K562 (cell line): ENCODE data around the gene GDPD2. TPM values are rescaled to one million over a fixed set of nuclear protein-coding genes. Genes with fewer than 3 reads are reported as not detected.

Experiments used
- ATAC-seq: fragments of 200-7000 bp; cut with Tn5 transposase; 3 replicates; pipeline ENCODE4 v1.9.1; 2020; ENCODE audit warnings: moderate library complexity
- BruUV-seq: library from RNA; stranded (reverse); fragments of 400-500 nt; replicated peaks from 2 replicates; lab custom pipeline; 2021; lab: Mats Ljungman, UMichigan
- CTCF ChIA-PET: fragments of 300-600 bp; formaldehyde crosslinking; extraction: SDS; loops from one replicate; lab custom pipeline; 2021; ENCODE audit warnings: low intra/inter-chr PET ratio; lab: Yijun Ruan, JAX
- POLR2A ChIA-PET: fragments of 300-600, 350-650 bp; sonication (Branson Sonifier 250); formaldehyde crosslinking; extraction: SDS; loops from one replicate; lab custom pipeline; 2021; ENCODE audit warnings: antibody characterized with exemption, inconsistent platforms; lab: Yijun Ruan, JAX
- DNase-seq, 4 experiments: peaks; one replicate each; pipeline versions ENCODE4 v3.0.0 to v3.0.0-alpha.2; 2011 to 2018; ENCODE audit warnings: low spot score in 3 of 4, mixed read lengths in 3 of 4; ENCODE audit errors: extremely low read depth in 1 of 4
- FAIRE-seq: peaks from 2 replicates; lab custom pipeline; 2011; peaks lifted over from hg19 to GRCh38; lab: Jason Lieb, UNC
- H2AFZ ChIP-seq: 2 replicates; pipeline ENCODE4 v1.6.0; 2011; ENCODE audit warnings: low read depth, low read length, control low read depth, inconsistent platforms
- H3K27ac ChIP-seq: fragments of 200-600 bp; 3 replicates; pipeline ENCODE4 v1.8.0; 2011; ENCODE audit warnings: low read depth, mild to moderate bottlenecking, control low read depth, inconsistent platforms, low read length, moderate library complexity, mixed read lengths; ENCODE audit errors: extremely low read depth
- H3K27me3 ChIP-seq, 2 experiments: fragments of 300-600 bp in 1 of 2; 2 replicates in 1 of 2; 3 replicates in 1 of 2; pipeline versions ENCODE4 v1.6.0 to v1.8.0; 2011; ENCODE audit warnings: inconsistent platforms in 2 of 2, low read length in 2 of 2, mild to moderate bottlenecking in 1 of 2, mixed read lengths in 1 of 2, moderate library complexity in 1 of 2; ENCODE audit not compliant: control insufficient read depth in 2 of 2, insufficient read depth in 2 of 2
- H3K36me3 ChIP-seq: fragments of 300-600 bp; 3 replicates; pipeline ENCODE4 v1.8.0; 2011; ENCODE audit warnings: mild to moderate bottlenecking, low read length, inconsistent platforms; ENCODE audit not compliant: control insufficient read depth, insufficient read depth
- H3K4me1 ChIP-seq, 2 experiments: fragments of 200-600 bp in 1 of 2; replicated peaks in 1 of 2; 2 replicates in 1 of 2; 3 replicates in 1 of 2; pipeline versions ENCODE4 v1.5.1 to v1.8.0; 2011; ENCODE audit warnings: inconsistent platforms in 2 of 2, low read length in 2 of 2, mild to moderate bottlenecking in 1 of 2, mixed read lengths in 1 of 2, moderate library complexity in 1 of 2; ENCODE audit not compliant: control insufficient read depth in 2 of 2, insufficient read depth in 2 of 2
- H3K4me2 ChIP-seq: 2 replicates; pipeline ENCODE4 v1.6.1; 2011; ENCODE audit warnings: low read length, control low read depth, inconsistent platforms, mixed read lengths; ENCODE audit not compliant: insufficient read depth
- H3K4me3 ChIP-seq: fragments of 200-600 bp; sonication (generic), shearing (Covaris generic); 2 replicates; pipeline ENCODE4 v1.5.1; 2016; ENCODE audit warnings: control low read depth, inconsistent platforms
- H3K79me2 ChIP-seq: fragments of 200-600 bp; 3 replicates; pipeline ENCODE4 v1.8.0; 2011; ENCODE audit warnings: low read length, inconsistent platforms; ENCODE audit not compliant: control insufficient read depth, insufficient read depth
- H3K9ac ChIP-seq, 2 experiments: 2 replicates each; pipeline versions ENCODE4 v1.6.0 to v1.6.1; 2011; ENCODE audit warnings: low read depth in 2 of 2, low read length in 2 of 2, control low read depth in 1 of 2, inconsistent platforms in 1 of 2, mild to moderate bottlenecking in 1 of 2, mixed read lengths in 1 of 2; ENCODE audit not compliant: insufficient read depth in 1 of 2
- H3K9me1 ChIP-seq: one replicate; pipeline ENCODE4 v1.6.0; 2011; ENCODE audit warnings: inconsistent platforms, mild to moderate bottlenecking, low read length, moderate library complexity; ENCODE audit not compliant: control insufficient read depth, insufficient read depth
- H3K9me3 ChIP-seq: replicated peaks from 2 replicates; pipeline ENCODE4 v1.5.1; 2011; ENCODE audit warnings: low read depth, low read length, inconsistent platforms; ENCODE audit not compliant: control insufficient read depth, insufficient read depth
- H4K20me1 ChIP-seq: replicated peaks from 2 replicates; pipeline ENCODE4 v1.6.1; 2011; ENCODE audit warnings: low read length, inconsistent platforms, mixed read lengths; ENCODE audit not compliant: control insufficient read depth, insufficient read depth
- CBFA2T2 ChIP-seq: fragments of 450-650 bp; conservative IDR thresholded peaks from 2 replicates; pipeline ENCODE4 v1.6.1; 2017; ENCODE audit warnings: mild to moderate bottlenecking
- E2F3 ChIP-seq: fragments of 250-450 bp; sonication (Bioruptor Pico); IDR thresholded peaks from 2 replicates; pipeline ENCODE4 v1.4.0; 2020; ENCODE audit warnings: mild to moderate bottlenecking
- KHSRP ChIP-seq: fragments of 450-650 bp; IDR thresholded peaks from 2 replicates; pipeline ENCODE4 v1.6.1; 2017
- MED1 ChIP-seq: sonication (generic); formaldehyde crosslinking; IDR thresholded peaks from 2 replicates; pipeline ENCODE4 v1.8.1; 2023; ENCODE audit warnings: missing genetic modification reagents, borderline replicate concordance
- MEF2D ChIP-seq: conservative IDR thresholded peaks from 2 replicates; pipeline ENCODE4 v1.6.1; 2016; ENCODE audit warnings: low read depth, missing genetic modification characterization, missing compliant biosample characterization
- NFIX ChIP-seq: fragments of 250-450 bp; sonication (Bioruptor Pico); IDR thresholded peaks from 2 replicates; pipeline ENCODE4 v1.4.0; 2020; ENCODE audit warnings: low read depth, mild to moderate bottlenecking, moderate library complexity
- RHOXF2B ChIP-seq: fragments of 250-450 bp; sonication (Bioruptor Pico); conservative IDR thresholded peaks from 2 replicates; pipeline ENCODE4 v1.5.1; 2021
- ZNF184 ChIP-seq: sonication (generic); formaldehyde crosslinking; IDR thresholded peaks from 2 replicates; pipeline ENCODE4 v1.5.0; 2020; ENCODE audit warnings: missing genetic modification reagents
- ZNF224 ChIP-seq: sonication (generic); formaldehyde crosslinking; IDR thresholded peaks from 2 replicates; pipeline ENCODE4 v1.8.0; 2022; ENCODE audit warnings: mild to moderate bottlenecking, missing genetic modification reagents
- ZNF316 ChIP-seq: fragments of 450-650 bp; IDR thresholded peaks from 2 replicates; pipeline ENCODE4 v1.6.1; 2016
- ZNF76 ChIP-seq: fragments of 250-450 bp; sonication (Bioruptor Pico); IDR thresholded peaks from 2 replicates; pipeline ENCODE4 v1.4.0; 2020; ENCODE audit warnings: mild to moderate bottlenecking, moderate library complexity, borderline replicate concordance
- WGBS: fragments of 100-300 bp; shearing (Covaris generic); methylation state at CpG from one replicate; pipeline ENCODE4 v1.1.6; 2016; ENCODE audit warnings: low coverage, mixed read lengths; ENCODE audit not compliant: insufficient coverage; ENCODE audit errors: missing lambda C conversion rate; 5-methylcytosine and 5-hydroxymethylcytosine counted together
- in situ Hi-C: fragments of 300-500 bp; cut with MboI; formaldehyde crosslinking; loops from 4 replicates; pipeline ENCODE4 v1.15.0; 2018; ENCODE audit warnings: inconsistent platforms, mixed read lengths
- intact Hi-C: fragments of 100-400 bp; cut with micrococcal nuclease; formaldehyde crosslinking; loops from 2 replicates; pipeline ENCODE4 v1.14.2; 2022
- polyA plus RNA-seq, 8 experiments: library from polyadenylated mRNA; depleted of rRNA in 4 of 8; stranded (reverse) in 5 of 8; unstranded in 3 of 8; fragments of >200 nt; fragmentation: Nextera tagmentation in 2 of 8; fragmentation: Illumina TruSeq in 1 of 8; extraction: Ambion mirVana in 2 of 8; extraction: Trizol in 1 of 8; gene quantifications; 2 replicates each; pipeline versions ENCODE4 v1.2.1 to v1.2.3, GENCODE V29; 2011 to 2014; ENCODE audit warnings: inconsistent platforms in 1 of 8, missing spikeins in 1 of 8
- total RNA-seq, 7 experiments: library from RNA; depleted of rRNA in 6 of 7; stranded (reverse); fragments of >200 nt in 6 of 7; fragmentation: Illumina TruSeq in 2 of 7; extraction: Trizol in 2 of 7; gene quantifications; 2 replicates each; pipeline versions ENCODE4 v1.2.1 to v1.2.3, GENCODE V29; 2011 to 2021; ENCODE audit warnings: low replicate concordance in 1 of 7
- TF ChIP-seq, protein P1 (sequence below): IDR thresholded peaks from 2 replicates; pipeline ENCODE4 v1.6.1; 2011; ENCODE audit warnings: borderline replicate concordance, low read depth, mild to moderate bottlenecking, moderate library complexity, low read length; ENCODE audit not compliant: insufficient read depth, poor library complexity, severe bottlenecking
- TF ChIP-seq, protein P2 (sequence below): fragments of 250-450 bp; sonication (Bioruptor Pico); IDR thresholded peaks from 2 replicates; pipeline ENCODE4 v1.4.0; 2020; ENCODE audit warnings: mild to moderate bottlenecking, moderate library complexity

The GDPD2 gene
- total and polyA plus RNA-seq, 9 of the 15 experiments (the other 6 are each of a cell fraction or from before 2014, with no cell fraction given) = not detected

DNA sequence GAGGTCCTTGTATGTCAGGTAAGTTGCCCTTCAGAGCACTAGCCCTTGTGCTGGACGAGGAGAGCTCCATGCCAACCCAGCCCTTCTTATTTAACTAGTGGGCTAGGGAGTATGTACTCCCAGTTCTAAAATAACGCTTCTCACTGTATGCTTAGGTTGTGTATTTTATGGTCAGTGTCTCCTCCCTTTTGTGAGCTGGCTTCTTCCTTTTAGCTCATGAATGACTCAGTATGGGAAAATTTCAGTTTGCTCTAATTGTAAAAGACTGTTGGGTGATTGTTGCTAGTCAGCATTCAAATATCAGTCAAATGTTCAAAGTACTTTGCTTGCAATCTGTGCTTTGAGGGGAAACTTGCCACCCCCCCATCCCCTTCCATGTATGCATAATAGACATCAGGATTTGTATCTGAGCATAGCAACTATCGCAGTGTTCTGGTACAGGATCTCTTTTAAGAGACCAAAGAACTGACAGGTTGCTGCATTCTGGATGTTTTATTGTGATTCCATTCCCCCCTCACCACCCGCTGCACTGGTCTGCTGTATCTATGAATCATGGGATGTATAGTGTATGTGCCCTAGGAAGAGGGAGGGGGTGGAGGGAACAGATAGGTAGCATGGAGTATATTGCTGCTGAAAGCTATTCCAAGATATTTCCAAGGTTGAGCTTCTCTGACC, 56.3 kb downstream of the GDPD2 start:
- no peak for ATAC-seq
- WGBS = 40% methylated on average over 4 of the region's 4 CpGs
- POLR2A ChIA-PET = interaction anchor here (0.9 kb wide), 1 partner anchor 10 kb away, joined by 4 read pairs; no protein-coding TSS in a partner anchor
- no peak for DNase-seq
- Histone ChIP-seq H3K9me1 (no peaks in the 10 kb centered on the region), H2AFZ (no peak overlapping the region), H4K20me1 (peaks cover 17% of the 10 kb centered on the region; the same call in 1 of the 2 replicates), H3K79me2 (no peaks in the 10 kb centered on the region), H3K4me2 (no peak overlapping the region), H3K9me3 (no peaks in the 10 kb centered on the region), H3K27me3 (no peaks in the 10 kb centered on the region), H3K4me1 (no peaks in the 10 kb centered on the region; a peak in 1 of 5 replicates), H3K9ac (no peak overlapping the region), H3K27ac (no peak overlapping the region), H3K36me3 (no peaks in the 10 kb centered on the region; the same call in 2 of the 3 replicates), H3K4me3 (no peak overlapping the region)
- no TSS peak for BruUV-seq
- in situ Hi-C loops (no loop called here), intact Hi-C loops (no loop called here)
- no peak for TF ChIP-seq ZNF76 (CRISPR knock-in tag)
- no peak for TF ChIP-seq RHOXF2B (CRISPR knock-in tag)
- no peak for TF ChIP-seq NFIX
- no peak for TF ChIP-seq KHSRP
- TF ChIP-seq ZNF316 = no peak
- TF ChIP-seq ZNF184 (CRISPR knock-in tag) = no peak
- TF ChIP-seq MED1 (CRISPR knock-in tag) = no peak
- TF ChIP-seq E2F3 (CRISPR knock-in tag) = no peak
- no peak for TF ChIP-seq MEF2D (tag)
- TF ChIP-seq, protein P1, sequence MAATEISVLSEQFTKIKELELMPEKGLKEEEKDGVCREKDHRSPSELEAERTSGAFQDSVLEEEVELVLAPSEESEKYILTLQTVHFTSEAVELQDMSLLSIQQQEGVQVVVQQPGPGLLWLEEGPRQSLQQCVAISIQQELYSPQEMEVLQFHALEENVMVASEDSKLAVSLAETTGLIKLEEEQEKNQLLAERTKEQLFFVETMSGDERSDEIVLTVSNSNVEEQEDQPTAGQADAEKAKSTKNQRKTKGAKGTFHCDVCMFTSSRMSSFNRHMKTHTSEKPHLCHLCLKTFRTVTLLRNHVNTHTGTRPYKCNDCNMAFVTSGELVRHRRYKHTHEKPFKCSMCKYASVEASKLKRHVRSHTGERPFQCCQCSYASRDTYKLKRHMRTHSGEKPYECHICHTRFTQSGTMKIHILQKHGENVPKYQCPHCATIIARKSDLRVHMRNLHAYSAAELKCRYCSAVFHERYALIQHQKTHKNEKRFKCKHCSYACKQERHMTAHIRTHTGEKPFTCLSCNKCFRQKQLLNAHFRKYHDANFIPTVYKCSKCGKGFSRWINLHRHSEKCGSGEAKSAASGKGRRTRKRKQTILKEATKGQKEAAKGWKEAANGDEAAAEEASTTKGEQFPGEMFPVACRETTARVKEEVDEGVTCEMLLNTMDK = no peak
- TF ChIP-seq, protein P2, sequence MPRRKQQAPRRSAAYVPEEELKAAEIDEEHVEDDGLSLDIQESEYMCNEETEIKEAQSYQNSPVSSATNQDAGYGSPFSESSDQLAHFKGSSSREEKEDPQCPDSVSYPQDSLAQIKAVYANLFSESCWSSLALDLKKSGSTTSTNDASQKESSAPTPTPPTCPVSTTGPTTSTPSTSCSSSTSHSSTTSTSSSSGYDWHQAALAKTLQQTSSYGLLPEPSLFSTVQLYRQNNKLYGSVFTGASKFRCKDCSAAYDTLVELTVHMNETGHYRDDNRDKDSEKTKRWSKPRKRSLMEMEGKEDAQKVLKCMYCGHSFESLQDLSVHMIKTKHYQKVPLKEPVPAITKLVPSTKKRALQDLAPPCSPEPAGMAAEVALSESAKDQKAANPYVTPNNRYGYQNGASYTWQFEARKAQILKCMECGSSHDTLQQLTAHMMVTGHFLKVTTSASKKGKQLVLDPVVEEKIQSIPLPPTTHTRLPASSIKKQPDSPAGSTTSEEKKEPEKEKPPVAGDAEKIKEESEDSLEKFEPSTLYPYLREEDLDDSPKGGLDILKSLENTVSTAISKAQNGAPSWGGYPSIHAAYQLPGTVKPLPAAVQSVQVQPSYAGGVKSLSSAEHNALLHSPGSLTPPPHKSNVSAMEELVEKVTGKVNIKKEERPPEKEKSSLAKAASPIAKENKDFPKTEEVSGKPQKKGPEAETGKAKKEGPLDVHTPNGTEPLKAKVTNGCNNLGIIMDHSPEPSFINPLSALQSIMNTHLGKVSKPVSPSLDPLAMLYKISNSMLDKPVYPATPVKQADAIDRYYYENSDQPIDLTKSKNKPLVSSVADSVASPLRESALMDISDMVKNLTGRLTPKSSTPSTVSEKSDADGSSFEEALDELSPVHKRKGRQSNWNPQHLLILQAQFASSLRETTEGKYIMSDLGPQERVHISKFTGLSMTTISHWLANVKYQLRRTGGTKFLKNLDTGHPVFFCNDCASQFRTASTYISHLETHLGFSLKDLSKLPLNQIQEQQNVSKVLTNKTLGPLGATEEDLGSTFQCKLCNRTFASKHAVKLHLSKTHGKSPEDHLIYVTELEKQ (CRISPR knock-in tag) = no peak
- no peak for TF ChIP-seq ZNF224
- TF ChIP-seq CBFA2T2 = no peak
- CTCF ChIA-PET = no interaction called here
- FAIRE-seq = no peak
